Retinal pigment epithelial cell (primary cell): ENCODE measurements around the gene PEX10.

ENCODE experiments used
- DNase-seq: peaks from one replicate; pipeline ENCODE4 v3.0.0-alpha.2; 2010; ENCODE audit warnings: low read depth
- H3K4me3 ChIP-seq: 2 replicates; pipeline ENCODE4 v1.5.1; 2011; ENCODE audit warnings: mild to moderate bottlenecking, low read length, control low read depth, moderate library complexity
- CTCF ChIP-seq: conservative IDR thresholded peaks from 2 replicates; pipeline ENCODE4 v1.5.1; 2011; ENCODE audit warnings: low read depth, low read length, control low read depth, inconsistent platforms

The PEX10 gene

GRCh38 chr1:2388004-2388913 is 24.1 kb downstream of the PEX10 start:
- no peak for DNase-seq
- no peak for TF ChIP-seq CTCF
- no peak overlapping the region for H3K4me3 ChIP-seq

DNA sequence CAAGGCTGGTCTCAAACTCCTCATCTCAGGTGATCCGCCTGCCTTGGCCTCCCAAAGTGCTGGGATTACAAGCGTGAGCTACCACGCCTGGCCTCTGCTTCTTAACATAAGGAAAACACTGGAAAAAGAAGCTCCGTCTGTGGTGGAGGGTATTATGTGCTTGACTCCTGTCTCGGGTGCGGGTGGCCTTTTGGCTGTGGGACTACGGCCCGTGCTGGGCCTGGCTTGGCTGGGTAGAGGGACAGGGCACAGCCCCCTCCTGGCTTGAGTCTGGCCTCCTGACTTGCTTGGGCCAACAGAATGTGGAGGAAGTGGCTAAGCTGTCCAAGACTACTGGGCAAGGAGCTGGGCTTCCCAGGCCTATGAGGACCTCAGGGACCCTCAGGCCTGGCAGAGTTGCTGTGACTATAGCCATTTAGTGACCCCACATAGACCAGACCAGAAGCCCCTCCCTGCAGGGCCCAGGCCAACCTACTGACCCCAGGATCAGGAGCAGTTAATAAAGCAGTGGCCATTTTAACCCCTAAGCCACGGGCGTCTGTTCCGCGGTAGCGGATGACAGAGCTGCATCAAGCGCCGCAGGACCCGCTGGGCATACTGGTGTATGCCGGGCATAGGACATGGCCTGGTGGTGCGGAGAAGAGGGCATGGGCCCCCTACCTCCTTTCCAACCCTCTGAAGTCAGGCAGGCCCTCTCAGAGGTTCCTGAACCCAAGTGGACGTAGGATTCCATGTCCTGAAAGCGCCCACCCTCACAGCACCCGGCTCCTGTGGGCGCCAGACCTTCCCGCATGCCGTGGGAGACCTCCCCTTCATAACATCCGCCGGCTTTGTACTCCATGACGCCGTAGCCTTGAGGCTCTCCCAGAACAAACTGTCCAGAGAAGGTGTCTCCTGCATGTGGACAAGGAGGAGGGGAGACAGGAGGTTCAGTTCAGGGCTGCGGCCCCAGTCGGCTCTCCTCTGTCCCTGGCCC is 25.4 kb downstream of the PEX10 start:
- no peak overlapping the region for H3K4me3 ChIP-seq
- no peak for TF ChIP-seq CTCF
- DNase-seq = no peak

DNA sequence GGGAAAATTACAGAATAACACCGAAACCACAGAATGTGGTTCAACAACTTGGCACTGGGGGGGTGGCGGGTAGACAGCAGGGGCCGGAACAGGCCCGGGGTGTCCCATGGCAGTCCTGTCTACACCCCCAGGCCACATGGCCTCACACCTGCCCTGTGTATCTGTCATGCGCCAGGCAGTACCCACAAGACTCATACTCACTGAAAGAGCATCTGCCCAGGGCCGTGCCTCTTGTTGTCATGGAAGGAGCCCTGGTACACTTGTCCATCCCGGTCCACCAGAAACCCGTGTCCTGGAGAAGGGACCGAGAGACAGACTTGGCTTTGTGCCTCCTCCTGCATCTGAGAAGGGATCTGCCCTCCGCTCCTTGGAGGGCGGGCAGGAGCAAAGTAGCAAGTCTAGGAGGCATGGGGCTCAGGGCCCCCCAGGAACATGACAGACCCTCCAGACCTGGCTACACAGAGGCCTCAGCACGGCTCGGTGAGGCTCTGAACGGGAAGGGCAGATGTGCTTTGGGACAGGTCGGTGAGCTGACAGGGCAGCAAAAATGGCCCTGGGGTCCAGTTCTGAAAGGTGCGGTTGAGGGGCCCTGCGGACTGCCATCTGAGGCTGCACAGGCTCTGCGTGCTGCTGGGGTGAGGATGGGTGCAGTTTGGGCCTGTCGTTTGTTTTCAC is 26.6 kb downstream of the PEX10 start:
- no peak for TF ChIP-seq CTCF
- no peak overlapping the region for H3K4me3 ChIP-seq
- DNase-seq = no peak

DNA sequence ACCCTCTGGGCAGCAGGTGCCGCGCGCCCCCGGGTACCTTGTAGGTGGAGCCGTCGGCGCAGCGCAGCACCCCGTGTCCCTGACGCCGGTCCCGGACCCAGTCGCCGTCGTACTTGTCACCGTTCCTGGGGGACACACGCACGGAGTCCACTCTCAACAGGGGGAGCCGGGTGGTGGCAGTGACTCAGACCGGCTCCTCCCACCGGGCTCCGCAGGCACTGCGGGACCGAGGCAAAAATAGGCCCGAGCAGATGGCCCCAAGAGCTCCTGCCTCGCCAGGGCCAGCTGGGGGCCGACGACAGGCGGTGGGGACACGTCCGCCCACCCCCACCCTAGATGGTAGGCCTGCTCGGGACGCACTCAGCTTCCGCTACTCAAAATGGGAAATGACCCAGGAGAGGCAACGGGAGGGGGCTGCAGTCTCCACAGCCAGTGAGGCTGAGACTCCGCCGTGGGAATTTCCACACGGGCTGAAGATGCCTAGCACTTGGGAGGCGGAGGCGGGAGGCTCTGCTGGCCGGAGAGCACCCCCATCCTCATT is 27.4 kb downstream of the PEX10 start:
- no peak for DNase-seq
- H3K4me3 ChIP-seq = no peak overlapping the region
- TF ChIP-seq CTCF = no peak

- DNase-seq = no peak
- H3K4me3 ChIP-seq = no peak overlapping the region
- TF ChIP-seq CTCF = no peak
Observed at GRCh38 chr1:2384130-2384860, 28.1 kb downstream of the PEX10 start.

DNA sequence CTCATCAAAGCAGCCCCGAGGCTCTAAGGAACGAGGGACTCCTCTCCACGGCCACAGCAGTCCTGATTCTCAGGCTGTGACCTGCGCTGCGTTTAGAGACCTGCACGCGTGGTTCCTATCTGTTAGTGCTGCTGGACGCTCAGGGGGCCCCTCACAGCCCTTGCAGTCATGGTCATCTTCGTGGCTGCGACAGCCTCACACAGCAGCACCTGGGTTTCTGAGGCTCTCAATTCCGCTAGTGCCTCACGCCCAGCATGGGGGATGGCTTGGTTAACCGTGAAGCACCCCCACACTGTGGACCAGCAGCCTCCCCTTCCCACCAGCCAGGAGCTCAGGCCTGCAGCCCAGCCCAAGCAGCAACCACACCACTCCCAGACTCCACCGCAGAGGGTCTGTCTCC is 28.8 kb downstream of the PEX10 start:
- TF ChIP-seq CTCF = no peak
- H3K4me3 ChIP-seq = no peak overlapping the region
- no peak for DNase-seq
